ENCODE results near the gene RFLNA. TPM values are rescaled to one million over a fixed set of nuclear protein-coding genes. Genes with fewer than 3 reads are reported as not detected.

Gene RFLNA
- total RNA-seq, 1 experiment from 2014 or later = not detected

DNA sequence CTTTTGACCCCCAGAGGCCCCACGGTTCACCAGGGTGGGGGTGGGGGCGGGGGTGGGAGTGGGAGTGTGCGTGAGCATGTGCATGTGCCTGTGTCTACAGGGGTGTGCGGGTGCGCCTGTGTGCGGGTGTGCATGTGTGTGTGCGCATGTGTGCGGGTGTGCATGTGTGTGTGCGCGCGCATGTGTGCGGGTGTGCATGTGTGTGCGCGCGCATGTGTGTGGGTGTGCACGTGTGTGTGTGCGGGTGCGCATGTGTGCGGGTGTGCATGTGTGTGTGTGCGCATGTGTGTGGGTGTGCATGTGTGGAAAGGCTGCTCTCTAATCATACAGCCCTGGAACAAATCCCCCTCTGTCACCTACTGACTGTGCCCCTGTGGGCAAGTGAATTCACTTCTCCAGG, 38.8 kb downstream of the RFLNA start:
- ChIA-PET CTCF (no interaction called here), POLR2A (no interaction called here)
- no peaks in the 10 kb centered on the region for H3K9me3 Mint-ChIP-seq (ENCODE audit: unreplicated experiment)
- peaks cover 68% of the 10 kb centered on the region for H3K36me3 Mint-ChIP-seq (ENCODE audit: insufficient read depth, unreplicated experiment)
- H3K4me3 Mint-ChIP-seq (ENCODE audit: unreplicated experiment) = no peak overlapping the region
- H3K27me3 Mint-ChIP-seq (ENCODE audit: insufficient read depth, unreplicated experiment) = no peaks in the 10 kb centered on the region
- BruUV-seq (replicated peaks) = no TSS peak
- intact Hi-C loops (cut with micrococcal nuclease) = loop anchor here (5.0 kb wide), 1 partner anchor 439 kb away; no protein-coding TSS in a partner anchor
- TF ChIP-seq, protein P1, sequence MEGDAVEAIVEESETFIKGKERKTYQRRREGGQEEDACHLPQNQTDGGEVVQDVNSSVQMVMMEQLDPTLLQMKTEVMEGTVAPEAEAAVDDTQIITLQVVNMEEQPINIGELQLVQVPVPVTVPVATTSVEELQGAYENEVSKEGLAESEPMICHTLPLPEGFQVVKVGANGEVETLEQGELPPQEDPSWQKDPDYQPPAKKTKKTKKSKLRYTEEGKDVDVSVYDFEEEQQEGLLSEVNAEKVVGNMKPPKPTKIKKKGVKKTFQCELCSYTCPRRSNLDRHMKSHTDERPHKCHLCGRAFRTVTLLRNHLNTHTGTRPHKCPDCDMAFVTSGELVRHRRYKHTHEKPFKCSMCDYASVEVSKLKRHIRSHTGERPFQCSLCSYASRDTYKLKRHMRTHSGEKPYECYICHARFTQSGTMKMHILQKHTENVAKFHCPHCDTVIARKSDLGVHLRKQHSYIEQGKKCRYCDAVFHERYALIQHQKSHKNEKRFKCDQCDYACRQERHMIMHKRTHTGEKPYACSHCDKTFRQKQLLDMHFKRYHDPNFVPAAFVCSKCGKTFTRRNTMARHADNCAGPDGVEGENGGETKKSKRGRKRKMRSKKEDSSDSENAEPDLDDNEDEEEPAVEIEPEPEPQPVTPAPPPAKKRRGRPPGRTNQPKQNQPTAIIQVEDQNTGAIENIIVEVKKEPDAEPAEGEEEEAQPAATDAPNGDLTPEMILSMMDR (IDR thresholded peaks at IDR 0.05; ENCODE audit: unreplicated experiment) = no peak
- H3K27ac Mint-ChIP-seq (ENCODE audit: low read depth, unreplicated experiment) = no peak overlapping the region
- no peak for DNase-seq (ENCODE audit: unreplicated experiment)
- H3K4me1 Mint-ChIP-seq (ENCODE audit: insufficient read depth, unreplicated experiment) = no peaks in the 10 kb centered on the region

- no peaks in the 10 kb centered on the region for H3K27me3 Mint-ChIP-seq (ENCODE audit: insufficient read depth, unreplicated experiment)
- no peak overlapping the region for H3K27ac Mint-ChIP-seq (ENCODE audit: low read depth, unreplicated experiment)
- no peak for DNase-seq (ENCODE audit: unreplicated experiment)
- intact Hi-C loops (cut with micrococcal nuclease) = loop anchor here (5.0 kb wide), 1 partner anchor 438 kb away; no protein-coding TSS in a partner anchor
- CTCF ChIA-PET = interaction anchor here (1.3 kb wide), 1 partner anchor 13 kb away, joined by 3 read pairs; no protein-coding TSS in a partner anchor
- peaks cover 64% of the 10 kb centered on the region for H3K36me3 Mint-ChIP-seq (ENCODE audit: insufficient read depth, unreplicated experiment)
- no peaks in the 10 kb centered on the region for H3K9me3 Mint-ChIP-seq (ENCODE audit: unreplicated experiment)
- H3K4me3 Mint-ChIP-seq (ENCODE audit: unreplicated experiment) = no peak overlapping the region
- no peaks in the 10 kb centered on the region for H3K4me1 Mint-ChIP-seq (ENCODE audit: insufficient read depth, unreplicated experiment)
- TF ChIP-seq, protein P1 (IDR thresholded peaks at IDR 0.05; ENCODE audit: unreplicated experiment) = no peak
- POLR2A ChIA-PET = no interaction called here
- BruUV-seq (replicated peaks) = no TSS peak
These were observed 39.4 kb downstream of the RFLNA start for GRCh38 chr12:124334266-124334665.

- TF ChIP-seq, protein P1 (IDR thresholded peaks at IDR 0.05; ENCODE audit: unreplicated experiment) = no peak
- no peak overlapping the region for H3K4me3 Mint-ChIP-seq (ENCODE audit: unreplicated experiment)
These were observed 40.1 kb downstream of the RFLNA start for GRCh38 chr12:124334976-124335375.

GRCh38 chr12:124335426-124336183, 40.7 kb downstream of the RFLNA start:
- H3K4me3 Mint-ChIP-seq (ENCODE audit: unreplicated experiment) = no peak overlapping the region
- no peaks in the 10 kb centered on the region for H3K4me1 Mint-ChIP-seq (ENCODE audit: insufficient read depth, unreplicated experiment)
- CTCF ChIA-PET = interaction anchor here (0.5 to 1.3 kb wide), 2 partner anchors 14 to 468 kb away, joined by 3 read pairs; no protein-coding TSS in a partner anchor
- H3K27me3 Mint-ChIP-seq (ENCODE audit: insufficient read depth, unreplicated experiment) = no peaks in the 10 kb centered on the region
- intact Hi-C loops (cut with micrococcal nuclease) = no loop called here
- BruUV-seq (replicated peaks) = no TSS peak
- no peak overlapping the region for H3K27ac Mint-ChIP-seq (ENCODE audit: low read depth, unreplicated experiment)
- no peaks in the 10 kb centered on the region for H3K9me3 Mint-ChIP-seq (ENCODE audit: unreplicated experiment)
- DNase-seq (ENCODE audit: unreplicated experiment) = no peak
- TF ChIP-seq, protein P1 (IDR thresholded peaks at IDR 0.05; ENCODE audit: unreplicated experiment) = no peak
- POLR2A ChIA-PET = no interaction called here
- peaks cover 62% of the 10 kb centered on the region for H3K36me3 Mint-ChIP-seq (ENCODE audit: insufficient read depth, unreplicated experiment)

More at GRCh38 chr12:124334976-124335375, 40.1 kb downstream of the RFLNA start:
- no peak for DNase-seq (ENCODE audit: unreplicated experiment)
- intact Hi-C loops (cut with micrococcal nuclease) = loop anchor here (5.0 kb wide), 1 partner anchor 437 kb away; no protein-coding TSS in a partner anchor
- H3K27me3 Mint-ChIP-seq (ENCODE audit: insufficient read depth, unreplicated experiment) = no peaks in the 10 kb centered on the region
- ChIA-PET POLR2A (no interaction called here), CTCF (interaction anchor here (1.3 kb wide), 1 partner anchor 13 kb away, joined by 3 read pairs; no protein-coding TSS in a partner anchor)
- H3K4me1 Mint-ChIP-seq (ENCODE audit: insufficient read depth, unreplicated experiment) = no peaks in the 10 kb centered on the region
- H3K27ac Mint-ChIP-seq (ENCODE audit: low read depth, unreplicated experiment) = no peak overlapping the region
- peaks cover 57% of the 10 kb centered on the region for H3K36me3 Mint-ChIP-seq (ENCODE audit: insufficient read depth, unreplicated experiment)
- BruUV-seq (replicated peaks) = no TSS peak
- no peaks in the 10 kb centered on the region for H3K9me3 Mint-ChIP-seq (ENCODE audit: unreplicated experiment)

Data from MCF 10A (cell line).